Ishikawa (cell line): ENCODE measurements around the gene PVR.

ENCODE experiments used
- EGR1 ChIP-seq: IDR thresholded peaks from 2 replicates; pipeline ENCODE4 v1.6.1; 2012
- EP300 ChIP-seq: IDR thresholded peaks from 2 replicates; pipeline ENCODE4 v1.6.1; 2012; ENCODE audit warnings: borderline replicate concordance
- REST ChIP-seq: IDR thresholded peaks from 2 replicates; pipeline ENCODE4 v1.6.1; 2012; ENCODE audit warnings: low read depth, mild to moderate bottlenecking
- TAF1 ChIP-seq: IDR thresholded peaks from 2 replicates; pipeline ENCODE4 v1.6.1; 2012; ENCODE audit warnings: low read depth, mild to moderate bottlenecking
- TCF12 ChIP-seq: IDR thresholded peaks from 2 replicates; pipeline ENCODE4 v1.6.1; 2012; ENCODE audit warnings: low read depth
- TEAD4 ChIP-seq: IDR thresholded peaks from 2 replicates; pipeline ENCODE4 v1.6.1; 2012
- USF1 ChIP-seq: IDR thresholded peaks from 2 replicates; pipeline ENCODE4 v1.6.1; 2012
- YY1 ChIP-seq: IDR thresholded peaks from 2 replicates; pipeline ENCODE4 v1.6.1; 2012; ENCODE audit warnings: low read depth
- ZBTB7A ChIP-seq: IDR thresholded peaks from 2 replicates; pipeline ENCODE4 v1.6.1; 2012; ENCODE audit warnings: low read depth
- TF ChIP-seq, protein P1 (sequence below): IDR thresholded peaks from 2 replicates; pipeline ENCODE4 v1.6.1; 2012

DNA sequence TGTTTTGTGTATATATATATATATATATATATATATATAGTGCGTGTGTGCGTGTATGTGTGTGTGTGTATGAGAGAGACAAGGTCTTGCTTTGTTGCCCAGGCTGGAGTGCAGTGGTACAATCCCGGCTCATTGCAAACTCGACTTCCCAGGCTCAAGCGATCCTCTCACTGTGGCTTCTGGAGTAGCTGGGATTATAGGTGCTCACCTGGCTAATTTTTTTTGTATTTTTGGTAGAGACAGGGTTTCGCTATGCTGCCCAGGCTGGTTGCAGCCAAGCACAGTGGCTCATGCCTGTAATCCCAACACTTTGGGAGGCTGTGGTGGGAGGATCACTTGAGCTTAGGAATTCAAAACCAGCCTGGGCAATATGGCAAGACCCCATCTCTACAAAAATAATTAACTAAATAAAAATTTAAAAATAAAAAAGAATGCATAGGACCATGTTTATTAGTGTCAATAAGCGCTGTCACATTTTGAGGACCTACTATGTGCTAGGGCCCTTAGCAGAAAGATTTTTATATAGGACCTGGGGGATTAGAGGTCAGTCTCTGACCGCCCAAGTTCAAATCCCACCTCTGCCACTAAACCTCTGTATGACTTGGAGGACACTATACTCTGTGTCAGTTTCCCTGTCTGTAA is 1.8 kb downstream of the PVR start:
- TF ChIP-seq ZBTB7A = no peak
- TF ChIP-seq USF1 = no peak
- TF ChIP-seq, protein P1, sequence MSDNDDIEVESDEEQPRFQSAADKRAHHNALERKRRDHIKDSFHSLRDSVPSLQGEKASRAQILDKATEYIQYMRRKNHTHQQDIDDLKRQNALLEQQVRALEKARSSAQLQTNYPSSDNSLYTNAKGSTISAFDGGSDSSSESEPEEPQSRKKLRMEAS = no peak
- no peak for TF ChIP-seq TCF12
- TF ChIP-seq TAF1 = no peak
- TF ChIP-seq TEAD4 = no peak
- no peak for TF ChIP-seq EP300
- no peak for TF ChIP-seq YY1
- no peak for TF ChIP-seq EGR1
- no peak for TF ChIP-seq REST
